HEK293 (cell line): ENCODE data around the gene AEBP2.

Experiments
- CTCF ChIA-PET: fragments of 350-600 bp; formaldehyde crosslinking; extraction: SDS; loops from one replicate; lab custom pipeline; 2021; ENCODE audit warnings: antibody characterized with exemption; lab: Yijun Ruan, JAX
- POLR2A ChIA-PET: fragments of 300-600 bp; formaldehyde crosslinking; extraction: SDS; loops from one replicate; lab custom pipeline; 2020; ENCODE audit warnings: antibody characterized with exemption, inconsistent platforms; lab: Yijun Ruan, JAX
- H3K27ac ChIP-seq: fragments of 200-500 bp; sonication (Bioruptor generic); 2 replicates; pipeline ENCODE4 v1.5.1; 2014; ENCODE audit warnings: low read depth, low read length, control low read depth, inconsistent platforms; ENCODE audit errors: extremely low read depth
- H3K36me3 ChIP-seq, 2 experiments: fragments of 200-500 bp in 1 of 2; sonication (Bioruptor generic) in 1 of 2; 1 replicate in 1 of 2; 2 replicates in 1 of 2; pipeline ENCODE4 v1.5.1; 2014 to 2017; ENCODE audit warnings: inconsistent platforms in 2 of 2, low read length in 2 of 2; ENCODE audit not compliant: control insufficient read depth in 2 of 2, insufficient read depth in 1 of 2
- H3K4me1 ChIP-seq: fragments of 200-500 bp; sonication (Bioruptor generic); 2 replicates; pipeline ENCODE4 v1.5.1; 2014; ENCODE audit warnings: mild to moderate bottlenecking, low read length, inconsistent platforms; ENCODE audit not compliant: control insufficient read depth, insufficient read depth
- H3K4me3 ChIP-seq: 2 replicates; pipeline ENCODE4 v1.5.1; 2011; ENCODE audit warnings: low read depth, mild to moderate bottlenecking, control low read depth, low read length, moderate library complexity
- H3K9me3 ChIP-seq: fragments of 200-500 bp; sonication (Bioruptor generic); 2 replicates; pipeline ENCODE4 v1.5.1; 2014; ENCODE audit warnings: low read depth, low read length, inconsistent platforms; ENCODE audit not compliant: control insufficient read depth, insufficient read depth
- GLIS1 ChIP-seq: fragments of 450-650 bp; formaldehyde crosslinking; IDR thresholded peaks from 2 replicates; pipeline ENCODE4 v1.5.1; 2016; ENCODE audit warnings: missing biosample characterization, missing genetic modification characterization
- IKZF3 ChIP-seq: fragments of 450-650 bp; IDR thresholded peaks from 2 replicates; pipeline ENCODE4 v1.5.0; 2018; ENCODE audit warnings: missing biosample characterization, mild to moderate bottlenecking, missing genetic modification characterization, moderate library complexity
- MYNN ChIP-seq: fragments of 450-650 bp; formaldehyde crosslinking; IDR thresholded peaks from 2 replicates; pipeline ENCODE4 v1.5.1; 2016; ENCODE audit warnings: missing biosample characterization, missing genetic modification characterization, borderline replicate concordance
- ZBTB1 ChIP-seq: fragments of 450-650 bp; formaldehyde crosslinking; IDR thresholded peaks from 2 replicates; pipeline ENCODE4 v1.5.1; 2016; ENCODE audit warnings: missing biosample characterization, missing genetic modification characterization
- ZFHX2 ChIP-seq: fragments of 450-650 bp; formaldehyde crosslinking; conservative IDR thresholded peaks from 2 replicates; pipeline ENCODE4 v1.5.1; 2016; ENCODE audit warnings: missing biosample characterization, missing genetic modification characterization
- ZFP41 ChIP-seq: fragments of 450-650 bp; formaldehyde crosslinking; IDR thresholded peaks from 2 replicates; pipeline ENCODE4 v1.5.1; 2016; ENCODE audit warnings: missing biosample characterization, missing genetic modification characterization, borderline replicate concordance
- ZNF16 ChIP-seq: fragments of 450-650 bp; formaldehyde crosslinking; IDR thresholded peaks from 2 replicates; pipeline ENCODE4 v1.5.1; 2016; ENCODE audit warnings: low read depth, missing biosample characterization, missing genetic modification characterization
- ZNF274 ChIP-seq, 2 experiments: fragments of 200-500 bp in 1 of 2; fragments of 450-650 bp in 1 of 2; sonication (Bioruptor generic) in 1 of 2; formaldehyde crosslinking in 1 of 2; IDR thresholded peaks; 2 replicates each; pipeline versions ENCODE4 v1.5.1 to v1.6.1; 2014 to 2016; ENCODE audit warnings: borderline replicate concordance in 1 of 2, inconsistent platforms in 1 of 2, low read length in 1 of 2, missing biosample characterization in 1 of 2, missing genetic modification characterization in 1 of 2
- ZNF335 ChIP-seq: fragments of 450-650 bp; formaldehyde crosslinking; conservative IDR thresholded peaks from 2 replicates; pipeline ENCODE4 v1.5.1; 2016; ENCODE audit warnings: missing biosample characterization, missing genetic modification characterization
- ZNF394 ChIP-seq: fragments of 450-650 bp; formaldehyde crosslinking; IDR thresholded peaks from 2 replicates; pipeline ENCODE4 v1.5.1; 2016; ENCODE audit warnings: missing biosample characterization, missing genetic modification characterization, mild to moderate bottlenecking, moderate library complexity, borderline replicate concordance
- ZNF501 ChIP-seq: fragments of 450-650 bp; formaldehyde crosslinking; IDR thresholded peaks from 2 replicates; pipeline ENCODE4 v1.5.1; 2016; ENCODE audit warnings: missing biosample characterization, missing genetic modification characterization
- ZNF518A ChIP-seq: fragments of 450-650 bp; formaldehyde crosslinking; conservative IDR thresholded peaks from 2 replicates; pipeline ENCODE4 v1.5.1; 2016; ENCODE audit warnings: low read depth, missing biosample characterization, missing genetic modification characterization
- ZNF626 ChIP-seq: fragments of 450-650 bp; sonication (Bioruptor Pico); formaldehyde crosslinking; IDR thresholded peaks from 2 replicates; pipeline ENCODE4 v1.5.1; 2018; ENCODE audit warnings: missing biosample characterization, missing genetic modification characterization, inconsistent platforms
- ZNF629 ChIP-seq: fragments of 450-650 bp; formaldehyde crosslinking; IDR thresholded peaks from 2 replicates; pipeline ENCODE4 v1.5.1; 2017; ENCODE audit warnings: missing biosample characterization, missing genetic modification characterization
- ZNF843 ChIP-seq: fragments of 450-650 bp; formaldehyde crosslinking; IDR thresholded peaks from 2 replicates; pipeline ENCODE4 v1.5.1; 2016; ENCODE audit warnings: missing biosample characterization, missing genetic modification characterization
- ZSCAN16 ChIP-seq: fragments of 450-650 bp; formaldehyde crosslinking; IDR thresholded peaks from 2 replicates; pipeline ENCODE4 v1.5.1; 2016; ENCODE audit warnings: missing biosample characterization, missing genetic modification characterization
- ZSCAN23 ChIP-seq: fragments of 450-650 bp; formaldehyde crosslinking; IDR thresholded peaks from 2 replicates; pipeline ENCODE4 v1.5.1; 2016; ENCODE audit warnings: missing biosample characterization, missing genetic modification characterization
- TF ChIP-seq, protein P1 (sequence below): fragments of 450-650 bp; formaldehyde crosslinking; IDR thresholded peaks from 2 replicates; pipeline ENCODE4 v1.5.1; 2016; ENCODE audit warnings: missing biosample characterization, missing genetic modification characterization, borderline replicate concordance
- TF ChIP-seq, protein P2 (sequence below): fragments of 450-650 bp; IDR thresholded peaks from 2 replicates; pipeline ENCODE4 v1.5.1; 2018; ENCODE audit warnings: missing biosample characterization, mild to moderate bottlenecking, missing genetic modification characterization

Gene AEBP2, protein sequence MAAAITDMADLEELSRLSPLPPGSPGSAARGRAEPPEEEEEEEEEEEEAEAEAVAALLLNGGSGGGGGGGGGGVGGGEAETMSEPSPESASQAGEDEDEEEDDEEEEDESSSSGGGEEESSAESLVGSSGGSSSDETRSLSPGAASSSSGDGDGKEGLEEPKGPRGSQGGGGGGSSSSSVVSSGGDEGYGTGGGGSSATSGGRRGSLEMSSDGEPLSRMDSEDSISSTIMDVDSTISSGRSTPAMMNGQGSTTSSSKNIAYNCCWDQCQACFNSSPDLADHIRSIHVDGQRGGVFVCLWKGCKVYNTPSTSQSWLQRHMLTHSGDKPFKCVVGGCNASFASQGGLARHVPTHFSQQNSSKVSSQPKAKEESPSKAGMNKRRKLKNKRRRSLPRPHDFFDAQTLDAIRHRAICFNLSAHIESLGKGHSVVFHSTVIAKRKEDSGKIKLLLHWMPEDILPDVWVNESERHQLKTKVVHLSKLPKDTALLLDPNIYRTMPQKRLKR

GRCh38 chr12:19439059-19440018, at the start of gene AEBP2:
Gene AEBP2 (plus strand): TSS chr12:19439492. CDS start chr12:19439700, 208 bp downstream.
- H3K9me3 ChIP-seq = no peaks in the 10 kb centered on the region
- peak within 1 kb of the TSS; percentile 100 for H3K4me3 ChIP-seq
- H3K36me3 ChIP-seq = peaks cover 0 to 6% of the 10 kb centered on the region in 2 experiments; a peak in 1 of 3 replicates
- no peaks in the 10 kb centered on the region; the same call in 1 of the 2 replicates for H3K4me1 ChIP-seq
- peak within 1 kb of the TSS; percentile 74 for H3K27ac ChIP-seq
- ChIA-PET CTCF (interaction anchor here (0.5 to 1.0 kb wide), 2 partner anchors 59 to 232 kb away, joined by 3 to 5 read pairs; no protein-coding TSS in a partner anchor), POLR2A (interaction anchor here (0.6 to 0.8 kb wide), 3 partner anchors 30 to 371 kb away, joined by 4 to 7 read pairs (median 4); no protein-coding TSS in a partner anchor)
- TF ChIP-seq ZNF626 (tag by site-specific recombination) (no peak), IKZF3 (tag by site-specific recombination) (no peak), ZNF335 (tag by site-specific recombination) (peak; percentile 93), ZNF274 (IDR thresholded peaks at IDR 0.05; ENCODE audit: low read length) (no peak), ZNF274 (tag by site-specific recombination; IDR thresholded peaks at IDR 0.05; ENCODE audit: borderline replicate concordance) (no peak), ZNF629 (peak; percentile 66), ZSCAN23 (tag by site-specific recombination) (no peak), ZNF394 (tag by site-specific recombination) (no peak; the same call in 1 of the 2 replicates), ZNF16 (no peak), ZNF518A (tag by site-specific recombination) (no peak), ZNF501 (tag by site-specific recombination) (0 out of 2 replicates have a peak, but pooled peaks have one; percentile 42), ZSCAN16 (tag by site-specific recombination) (no peak), ZBTB1 (0 out of 2 replicates have a peak, but pooled peaks have one; percentile 16), MYNN (tag by site-specific recombination) (0 out of 2 replicates have a peak, but pooled peaks have one; percentile 6), ZNF843 (peak; percentile 19; the same call in 1 of the 2 replicates), GLIS1 (peak; percentile 22; the same call in 1 of the 2 replicates), ZFP41 (tag by site-specific recombination) (no peak), ZFHX2 (tag by site-specific recombination) (peak; percentile 98)
- TF ChIP-seq, protein P1, sequence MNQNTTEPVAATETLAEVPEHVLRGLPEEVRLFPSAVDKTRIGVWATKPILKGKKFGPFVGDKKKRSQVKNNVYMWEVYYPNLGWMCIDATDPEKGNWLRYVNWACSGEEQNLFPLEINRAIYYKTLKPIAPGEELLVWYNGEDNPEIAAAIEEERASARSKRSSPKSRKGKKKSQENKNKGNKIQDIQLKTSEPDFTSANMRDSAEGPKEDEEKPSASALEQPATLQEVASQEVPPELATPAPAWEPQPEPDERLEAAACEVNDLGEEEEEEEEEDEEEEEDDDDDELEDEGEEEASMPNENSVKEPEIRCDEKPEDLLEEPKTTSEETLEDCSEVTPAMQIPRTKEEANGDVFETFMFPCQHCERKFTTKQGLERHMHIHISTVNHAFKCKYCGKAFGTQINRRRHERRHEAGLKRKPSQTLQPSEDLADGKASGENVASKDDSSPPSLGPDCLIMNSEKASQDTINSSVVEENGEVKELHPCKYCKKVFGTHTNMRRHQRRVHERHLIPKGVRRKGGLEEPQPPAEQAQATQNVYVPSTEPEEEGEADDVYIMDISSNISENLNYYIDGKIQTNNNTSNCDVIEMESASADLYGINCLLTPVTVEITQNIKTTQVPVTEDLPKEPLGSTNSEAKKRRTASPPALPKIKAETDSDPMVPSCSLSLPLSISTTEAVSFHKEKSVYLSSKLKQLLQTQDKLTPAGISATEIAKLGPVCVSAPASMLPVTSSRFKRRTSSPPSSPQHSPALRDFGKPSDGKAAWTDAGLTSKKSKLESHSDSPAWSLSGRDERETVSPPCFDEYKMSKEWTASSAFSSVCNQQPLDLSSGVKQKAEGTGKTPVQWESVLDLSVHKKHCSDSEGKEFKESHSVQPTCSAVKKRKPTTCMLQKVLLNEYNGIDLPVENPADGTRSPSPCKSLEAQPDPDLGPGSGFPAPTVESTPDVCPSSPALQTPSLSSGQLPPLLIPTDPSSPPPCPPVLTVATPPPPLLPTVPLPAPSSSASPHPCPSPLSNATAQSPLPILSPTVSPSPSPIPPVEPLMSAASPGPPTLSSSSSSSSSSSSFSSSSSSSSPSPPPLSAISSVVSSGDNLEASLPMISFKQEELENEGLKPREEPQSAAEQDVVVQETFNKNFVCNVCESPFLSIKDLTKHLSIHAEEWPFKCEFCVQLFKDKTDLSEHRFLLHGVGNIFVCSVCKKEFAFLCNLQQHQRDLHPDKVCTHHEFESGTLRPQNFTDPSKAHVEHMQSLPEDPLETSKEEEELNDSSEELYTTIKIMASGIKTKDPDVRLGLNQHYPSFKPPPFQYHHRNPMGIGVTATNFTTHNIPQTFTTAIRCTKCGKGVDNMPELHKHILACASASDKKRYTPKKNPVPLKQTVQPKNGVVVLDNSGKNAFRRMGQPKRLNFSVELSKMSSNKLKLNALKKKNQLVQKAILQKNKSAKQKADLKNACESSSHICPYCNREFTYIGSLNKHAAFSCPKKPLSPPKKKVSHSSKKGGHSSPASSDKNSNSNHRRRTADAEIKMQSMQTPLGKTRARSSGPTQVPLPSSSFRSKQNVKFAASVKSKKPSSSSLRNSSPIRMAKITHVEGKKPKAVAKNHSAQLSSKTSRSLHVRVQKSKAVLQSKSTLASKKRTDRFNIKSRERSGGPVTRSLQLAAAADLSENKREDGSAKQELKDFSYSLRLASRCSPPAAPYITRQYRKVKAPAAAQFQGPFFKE (tag by site-specific recombination) = 0 out of 2 replicates have a peak, but pooled peaks have one; percentile 77
- TF ChIP-seq, protein P2, sequence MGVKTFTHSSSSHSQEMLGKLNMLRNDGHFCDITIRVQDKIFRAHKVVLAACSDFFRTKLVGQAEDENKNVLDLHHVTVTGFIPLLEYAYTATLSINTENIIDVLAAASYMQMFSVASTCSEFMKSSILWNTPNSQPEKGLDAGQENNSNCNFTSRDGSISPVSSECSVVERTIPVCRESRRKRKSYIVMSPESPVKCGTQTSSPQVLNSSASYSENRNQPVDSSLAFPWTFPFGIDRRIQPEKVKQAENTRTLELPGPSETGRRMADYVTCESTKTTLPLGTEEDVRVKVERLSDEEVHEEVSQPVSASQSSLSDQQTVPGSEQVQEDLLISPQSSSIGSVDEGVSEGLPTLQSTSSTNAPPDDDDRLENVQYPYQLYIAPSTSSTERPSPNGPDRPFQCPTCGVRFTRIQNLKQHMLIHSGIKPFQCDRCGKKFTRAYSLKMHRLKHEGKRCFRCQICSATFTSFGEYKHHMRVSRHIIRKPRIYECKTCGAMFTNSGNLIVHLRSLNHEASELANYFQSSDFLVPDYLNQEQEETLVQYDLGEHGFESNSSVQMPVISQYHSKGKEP = no peak
